NT2/D1 (cell line): ENCODE data around the gene RAB1A.

ENCODE experiments used
- SUZ12 ChIP-seq: IDR thresholded peaks from 2 replicates; pipeline ENCODE4 v1.6.1; 2011; ENCODE audit not compliant: insufficient read length, insufficient read depth; ENCODE audit errors: extremely low read depth
- ZNF274 ChIP-seq: IDR thresholded peaks from 2 replicates; pipeline ENCODE4 v1.6.1; 2011; ENCODE audit warnings: mild to moderate bottlenecking, low read depth, low read length

DNA sequence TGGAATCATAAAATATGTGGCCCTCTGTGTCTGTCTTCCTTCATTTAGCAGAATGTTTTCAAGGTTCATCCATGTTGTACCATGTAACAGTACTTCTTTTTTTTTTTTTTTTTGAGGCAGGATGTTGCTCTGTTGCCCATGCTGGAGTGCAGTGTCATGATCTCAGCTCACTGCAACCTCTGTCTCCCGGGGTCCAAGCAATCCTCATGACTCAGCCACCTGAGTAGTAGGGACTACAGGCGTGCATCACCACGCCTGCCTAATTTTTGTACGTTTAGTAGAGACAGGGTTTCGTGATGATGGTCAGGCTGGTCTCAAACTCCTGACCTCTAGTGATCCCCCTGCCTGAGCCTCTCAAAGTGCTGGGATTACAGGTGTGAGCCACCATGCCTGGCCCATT lies 31.2 kb downstream of the RAB1A start:
- TF ChIP-seq ZNF274 = no peak
- no peak for TF ChIP-seq SUZ12
